Neural progenitor cell (in vitro differentiated cells): ENCODE results near the gene LUZP4. TPM values are rescaled to one million over a fixed set of nuclear protein-coding genes. Genes with fewer than 3 reads are reported as not detected.

Experiments
- DNase-seq: peaks from one replicate; pipeline ENCODE4 v3.0.0-alpha.2; 2016; ENCODE audit warnings: low spot score
- H2AFZ ChIP-seq: fragments of 200-600 bp; sonication (generic); replicated peaks from 2 replicates; pipeline ENCODE4 v1.6.1; 2016; ENCODE audit warnings: antibody characterized with exemption
- H3F3A ChIP-seq: fragments of 200-600 bp; sonication (generic); 2 replicates; pipeline ENCODE4 v1.6.1; 2016; ENCODE audit warnings: antibody characterized with exemption, low read depth
- H3K27ac ChIP-seq: fragments of 200-600 bp; sonication (generic); 2 replicates; pipeline ENCODE4 v1.5.1; 2016; ENCODE audit warnings: mild to moderate bottlenecking
- H3K27me3 ChIP-seq: fragments of 200-600 bp; sonication (generic); 2 replicates; pipeline ENCODE4 v1.6.1; 2016; ENCODE audit warnings: mild to moderate bottlenecking, moderate library complexity
- H3K36me3 ChIP-seq: fragments of 200-600 bp; sonication (generic); 2 replicates; pipeline ENCODE4 v1.5.1; 2016
- H3K4me1 ChIP-seq: fragments of 200-600 bp; sonication (generic); 2 replicates; pipeline ENCODE4 v1.6.1; 2016; ENCODE audit warnings: mixed run types
- H3K4me2 ChIP-seq: fragments of 200-600 bp; sonication (generic); 2 replicates; pipeline ENCODE4 v1.6.1; 2016
- H3K4me3 ChIP-seq: fragments of 200-600 bp; sonication (generic); 2 replicates; pipeline ENCODE4 v1.5.1; 2016
- H3K79me2 ChIP-seq: fragments of 200-600 bp; sonication (generic); 2 replicates; pipeline ENCODE4 v1.6.1; 2016; ENCODE audit warnings: low read depth
- H3K9ac ChIP-seq: fragments of 200-600 bp; sonication (generic); 2 replicates; pipeline ENCODE4 v1.6.1; 2016
- H3K9me3 ChIP-seq: fragments of 200-600 bp; sonication (generic); 2 replicates; pipeline ENCODE4 v1.5.1; 2016; ENCODE audit warnings: low read depth
- H4K20me1 ChIP-seq: fragments of 200-600 bp; sonication (generic); 2 replicates; pipeline ENCODE4 v1.6.1; 2016; ENCODE audit warnings: low read depth
- H3K27ac Mint-ChIP-seq: 3 replicates; pipeline ENCODE4 v1.8.0; 2021; ENCODE audit warnings: mixed read lengths
- H3K27me3 Mint-ChIP-seq: 2 replicates; pipeline ENCODE4 v1.8.0; 2022; ENCODE audit warnings: low read depth, mild to moderate bottlenecking, inconsistent platforms, moderate library complexity, mixed read lengths; ENCODE audit not compliant: insufficient read depth
- H3K36me3 Mint-ChIP-seq: 3 replicates; pipeline ENCODE4 v1.8.0; 2021; ENCODE audit warnings: mixed read lengths
- H3K4me1 Mint-ChIP-seq: 3 replicates; pipeline ENCODE4 v1.8.0; 2021; ENCODE audit warnings: mixed read lengths
- H3K4me3 Mint-ChIP-seq: 3 replicates; pipeline ENCODE4 v1.8.0; 2021; ENCODE audit warnings: mild to moderate bottlenecking, moderate library complexity, mixed read lengths
- H3K9me3 Mint-ChIP-seq: 3 replicates; pipeline ENCODE4 v1.8.0; 2020; ENCODE audit warnings: mixed read lengths
- CTCF ChIP-seq: fragments of 200-600 bp; sonication (generic); IDR thresholded peaks from 2 replicates; pipeline ENCODE4 v1.5.1; 2017; ENCODE audit warnings: antibody characterized with exemption, mild to moderate bottlenecking
- EZH2 ChIP-seq: fragments of 200-600 bp; sonication (generic); IDR thresholded peaks from 2 replicates; pipeline ENCODE4 v1.6.1; 2017; ENCODE audit warnings: antibody characterized with exemption, mild to moderate bottlenecking, moderate library complexity
- EZH2phosphoT487 ChIP-seq: fragments of 200-600 bp; sonication (generic); IDR thresholded peaks from 2 replicates; pipeline ENCODE4 v1.6.1; 2017; ENCODE audit warnings: antibody characterized with exemption
- total RNA-seq: library from RNA; depleted of rRNA; stranded (reverse); fragments of >200 nt; gene quantifications from 2 replicates; pipeline ENCODE4 v1.2.3, GENCODE V29; 2015; ENCODE audit warnings: low replicate concordance

LUZP4 gene
- total RNA-seq, 1 donor from 2014 or later, result not detected

GRCh38 chrX:115269051-115269683 is 20.3 kb upstream of the LUZP4 start:
- H3K4me1 ChIP-seq, result peaks cover 6% of the 10 kb centered on the region
- H3K36me3 Mint-ChIP-seq, result no peaks in the 10 kb centered on the region
- no peak overlapping the region for H3K27ac Mint-ChIP-seq
- no peak overlapping the region for H2AFZ ChIP-seq
- H3K9ac ChIP-seq, result no peak overlapping the region
- H3F3A ChIP-seq, result no peaks in the 10 kb centered on the region
- H3K27me3 Mint-ChIP-seq, result peaks cover 6% of the 10 kb centered on the region
- no peak overlapping the region for H3K4me3 ChIP-seq
- H4K20me1 ChIP-seq, result no peaks in the 10 kb centered on the region
- DNase-seq, result no peak
- H3K36me3 ChIP-seq, result no peaks in the 10 kb centered on the region
- H3K9me3 ChIP-seq, result no peaks in the 10 kb centered on the region
- no peak overlapping the region for H3K4me2 ChIP-seq
- no peaks in the 10 kb centered on the region for H3K9me3 Mint-ChIP-seq
- TF ChIP-seq CTCF (no peak), EZH2 (no peak), EZH2phosphoT487 (no peak)
- no peaks in the 10 kb centered on the region for H3K27me3 ChIP-seq
- H3K4me1 Mint-ChIP-seq, result peaks cover 26% of the 10 kb centered on the region
- H3K79me2 ChIP-seq, result no peaks in the 10 kb centered on the region
- no peak overlapping the region for H3K27ac ChIP-seq
- H3K4me3 Mint-ChIP-seq, result no peak overlapping the region

- H3K4me1 ChIP-seq, result no peaks in the 10 kb centered on the region
- Mint-ChIP-seq H3K27ac (no peak overlapping the region), H3K36me3 (no peaks in the 10 kb centered on the region), H3K9me3 (peaks cover 5% of the 10 kb centered on the region), H3K4me1 (no peaks in the 10 kb centered on the region), H3K27me3 (no peaks in the 10 kb centered on the region), H3K4me3 (no peak overlapping the region)
- H3K27ac ChIP-seq, result no peak overlapping the region
- no peak overlapping the region for H3K4me3 ChIP-seq
- TF ChIP-seq CTCF (no peak), EZH2 (no peak), EZH2phosphoT487 (no peak)
- H2AFZ ChIP-seq, result peak overlapping the region; percentile 64
- no peak for DNase-seq
- no peaks in the 10 kb centered on the region for H3F3A ChIP-seq
- no peaks in the 10 kb centered on the region for H3K9me3 ChIP-seq
- no peaks in the 10 kb centered on the region for H3K79me2 ChIP-seq
- no peak overlapping the region for H3K4me2 ChIP-seq
- no peaks in the 10 kb centered on the region for H3K36me3 ChIP-seq
- H3K9ac ChIP-seq, result no peak overlapping the region
- H3K27me3 ChIP-seq, result no peaks in the 10 kb centered on the region
- H4K20me1 ChIP-seq, result no peaks in the 10 kb centered on the region
Observed at GRCh38 chrX:115284877-115285276, 4.6 kb upstream of the LUZP4 start.

- Mint-ChIP-seq H3K27me3 (peaks cover 5% of the 10 kb centered on the region), H3K27ac (no peak overlapping the region), H3K4me1 (no peaks in the 10 kb centered on the region), H3K36me3 (no peaks in the 10 kb centered on the region), H3K9me3 (peaks cover 3% of the 10 kb centered on the region), H3K4me3 (no peak overlapping the region)
- Histone ChIP-seq H3K27ac (no peak overlapping the region), H3K79me2 (no peaks in the 10 kb centered on the region), H2AFZ (no peak overlapping the region), H4K20me1 (no peaks in the 10 kb centered on the region), H3K9ac (no peak overlapping the region), H3K4me3 (no peak overlapping the region), H3K36me3 (no peaks in the 10 kb centered on the region), H3K9me3 (no peaks in the 10 kb centered on the region), H3K4me1 (no peaks in the 10 kb centered on the region), H3F3A (no peaks in the 10 kb centered on the region), H3K4me2 (no peak overlapping the region), H3K27me3 (no peaks in the 10 kb centered on the region)
- no peak for DNase-seq
- TF ChIP-seq EZH2phosphoT487 (no peak), EZH2 (no peak), CTCF (no peak)
Observed at GRCh38 chrX:115297189-115297588, 7.7 kb downstream of the LUZP4 start.
